ENCODE measurements around the gene TET2. TPM values are rescaled to one million over a fixed set of nuclear protein-coding genes. Genes with fewer than 3 reads are reported as not detected.
A peak's percentile ranks its signal among the peaks of the same experiment; 100 is the strongest.

TET2 gene
- polyA plus RNA-seq = 32.8 TPM

DNA sequence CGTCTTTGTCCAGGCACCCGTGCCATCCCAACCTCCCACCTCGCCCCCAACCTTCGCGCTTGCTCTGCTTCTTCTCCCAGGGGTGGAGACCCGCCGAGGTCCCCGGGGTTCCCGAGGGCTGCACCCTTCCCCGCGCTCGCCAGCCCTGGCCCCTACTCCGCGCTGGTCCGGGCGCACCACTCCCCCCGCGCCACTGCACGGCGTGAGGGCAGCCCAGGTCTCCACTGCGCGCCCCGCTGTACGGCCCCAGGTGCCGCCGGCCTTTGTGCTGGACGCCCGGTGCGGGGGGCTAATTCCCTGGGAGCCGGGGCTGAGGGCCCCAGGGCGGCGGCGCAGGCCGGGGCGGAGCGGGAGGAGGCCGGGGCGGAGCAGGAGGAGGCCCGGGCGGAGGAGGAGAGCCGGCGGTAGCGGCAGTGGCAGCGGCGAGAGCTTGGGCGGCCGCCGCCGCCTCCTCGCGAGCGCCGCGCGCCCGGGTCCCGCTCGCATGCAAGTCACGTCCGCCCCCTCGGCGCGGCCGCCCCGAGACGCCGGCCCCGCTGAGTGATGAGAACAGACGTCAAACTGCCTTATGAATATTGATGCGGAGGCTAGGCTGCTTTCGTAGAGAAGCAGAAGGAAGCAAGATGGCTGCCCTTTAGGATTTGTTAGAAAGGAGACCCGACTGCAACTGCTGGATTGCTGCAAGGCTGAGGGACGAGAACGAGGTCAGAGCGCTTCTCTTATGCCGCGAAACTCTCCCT lies at the start of gene TET2:
Gene TET2, plus strand, starts transcription at position 601 of the 740 bp plus-strand sequence. CDS start 87,067 bp downstream, outside the sequence.
- H3K27ac Mint-ChIP-seq = peak within 1 kb of the TSS; percentile 97 to 99 (median 98)
- peaks cover 26 to 39% (median 35%) of the 10 kb centered on the region in 3 donors for H3K4me1 Mint-ChIP-seq
- no peaks in the 10 kb centered on the region for H3K27me3 Mint-ChIP-seq

DNA sequence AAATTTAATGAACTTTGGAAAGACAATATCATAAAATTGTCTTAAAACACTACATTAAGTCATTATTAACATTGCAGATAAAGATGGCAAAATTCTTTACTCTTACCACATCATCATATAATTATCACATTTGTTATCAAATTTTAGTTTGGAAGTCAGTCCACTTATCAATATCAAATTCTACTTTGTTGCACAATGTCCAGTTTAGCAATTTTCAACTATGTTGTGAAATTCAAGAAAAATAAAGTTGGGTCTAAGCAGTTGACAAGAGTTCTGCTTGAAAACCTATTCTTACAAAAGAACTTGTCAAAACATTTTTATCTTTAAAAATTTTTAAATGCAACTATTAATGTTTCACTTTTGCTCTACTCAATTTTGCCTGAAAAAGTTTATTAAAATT lies 44.7 kb upstream of the TET2 start:
- Mint-ChIP-seq H3K27me3 (peaks cover 3% of the 10 kb centered on the region), H3K4me3 (no peak overlapping the region), H3K9me3 (peaks cover 7 to 13% (median 10%) of the 10 kb centered on the region in 3 donors), H3K4me1 (no peaks in the 10 kb centered on the region), H3K36me3 (peaks cover 5% of the 10 kb centered on the region), H3K27ac (no peak overlapping the region)

More for the DNA sequence above, at the start of gene TET2:
- no peaks in the 10 kb centered on the region for H3K36me3 Mint-ChIP-seq
- H3K9me3 Mint-ChIP-seq = no peaks in the 10 kb centered on the region
- peak within 1 kb of the TSS; percentile 98 to 100 (median 100) for H3K4me3 Mint-ChIP-seq

DNA sequence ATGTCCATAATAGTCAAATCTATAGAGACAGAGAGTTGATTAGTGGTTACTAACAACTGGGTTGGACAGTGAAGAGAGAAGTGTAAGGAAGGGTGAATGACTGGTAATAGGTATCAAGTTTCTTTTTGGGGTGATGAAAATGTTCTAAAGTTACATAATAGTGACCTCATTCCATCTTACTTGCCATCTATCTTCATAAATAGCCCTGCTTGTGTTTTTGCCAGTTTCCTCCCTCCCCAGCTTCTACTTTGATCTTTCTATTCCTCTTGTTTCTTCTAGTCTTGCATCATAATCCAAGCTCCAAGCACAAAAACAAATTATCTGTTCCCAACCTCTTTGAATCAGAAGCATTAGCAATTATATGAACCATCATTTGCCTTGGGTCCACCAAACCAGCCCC lies 40.2 kb upstream of the TET2 start:
- Mint-ChIP-seq H3K9me3 (peaks cover 0 to 4% (median 0%) of the 10 kb centered on the region in 3 donors), H3K4me3 (no peak overlapping the region), H3K36me3 (no peaks in the 10 kb centered on the region), H3K27ac (no peak overlapping the region), H3K4me1 (no peaks in the 10 kb centered on the region), H3K27me3 (peaks cover 3% of the 10 kb centered on the region)

DNA sequence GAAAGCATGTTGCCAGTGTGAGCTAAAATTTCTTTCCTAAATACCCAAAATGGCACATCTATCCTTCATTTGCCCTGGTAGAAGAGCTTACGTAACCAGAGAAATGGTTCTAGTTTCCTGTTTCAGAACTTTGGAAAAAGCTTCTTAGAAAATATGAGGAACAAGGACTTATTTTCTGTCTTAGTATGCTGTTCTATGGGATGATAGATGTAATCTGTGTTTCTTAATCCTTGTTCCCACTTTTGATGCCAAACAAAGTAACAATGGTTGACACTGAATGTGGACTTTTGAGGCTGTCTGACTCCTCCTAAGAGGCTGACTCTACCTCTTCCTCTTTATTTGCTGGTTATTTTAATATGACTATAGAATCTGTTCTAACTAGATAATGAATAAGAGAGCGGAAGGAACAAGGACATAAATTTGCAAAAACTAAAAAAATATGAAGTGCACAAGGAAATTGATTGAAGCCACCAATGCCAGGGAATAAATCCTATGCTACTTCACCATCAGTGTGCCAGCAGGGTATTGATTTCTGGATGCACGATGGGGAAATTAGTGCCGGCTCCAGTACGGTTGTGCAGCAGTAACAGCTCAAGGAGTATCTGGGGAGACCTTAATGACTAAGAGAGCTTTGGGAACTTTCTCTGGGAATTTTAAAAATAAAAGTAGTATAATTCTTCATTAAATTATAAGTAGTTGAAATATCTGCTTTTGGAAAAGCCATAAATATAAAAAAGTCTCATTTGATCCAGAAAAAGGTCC lies 39.4 kb upstream of the TET2 start:
- Mint-ChIP-seq H3K9me3 (peaks cover 0 to 4% (median 0%) of the 10 kb centered on the region in 3 donors), H3K4me1 (no peaks in the 10 kb centered on the region)

DNA sequence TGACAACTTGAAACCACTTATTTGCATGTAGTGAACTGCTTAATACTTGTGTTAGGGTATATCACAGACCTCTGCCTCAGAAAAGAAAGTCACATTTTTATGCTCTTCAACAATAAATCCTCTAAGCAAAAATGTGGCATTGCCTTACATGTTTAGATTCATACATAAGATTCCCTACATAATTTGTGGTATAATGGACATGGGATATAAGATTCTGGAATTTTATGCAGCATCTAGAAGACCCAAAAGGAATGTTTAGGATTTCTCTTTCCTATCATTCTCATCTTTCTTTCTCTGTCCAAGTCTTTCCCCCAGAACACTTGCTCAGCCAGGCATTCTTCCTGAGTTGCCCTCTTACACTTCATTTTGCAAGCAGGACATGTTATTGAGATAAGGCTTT lies 37.7 kb upstream of the TET2 start:
- peaks cover 0 to 4% (median 0%) of the 10 kb centered on the region in 3 donors for H3K9me3 Mint-ChIP-seq
- H3K4me3 Mint-ChIP-seq = no peak overlapping the region
- peaks cover 3% of the 10 kb centered on the region for H3K27me3 Mint-ChIP-seq
- peaks cover 3 to 6% (median 3%) of the 10 kb centered on the region in 3 donors for H3K4me1 Mint-ChIP-seq
- no peak overlapping the region for H3K27ac Mint-ChIP-seq
- H3K36me3 Mint-ChIP-seq = no peaks in the 10 kb centered on the region

More for the DNA sequence above, 39.4 kb upstream of the TET2 start:
- no peaks in the 10 kb centered on the region for H3K36me3 Mint-ChIP-seq
- H3K4me3 Mint-ChIP-seq = no peak overlapping the region
- no peak overlapping the region for H3K27ac Mint-ChIP-seq
- peaks cover 3% of the 10 kb centered on the region for H3K27me3 Mint-ChIP-seq

DNA sequence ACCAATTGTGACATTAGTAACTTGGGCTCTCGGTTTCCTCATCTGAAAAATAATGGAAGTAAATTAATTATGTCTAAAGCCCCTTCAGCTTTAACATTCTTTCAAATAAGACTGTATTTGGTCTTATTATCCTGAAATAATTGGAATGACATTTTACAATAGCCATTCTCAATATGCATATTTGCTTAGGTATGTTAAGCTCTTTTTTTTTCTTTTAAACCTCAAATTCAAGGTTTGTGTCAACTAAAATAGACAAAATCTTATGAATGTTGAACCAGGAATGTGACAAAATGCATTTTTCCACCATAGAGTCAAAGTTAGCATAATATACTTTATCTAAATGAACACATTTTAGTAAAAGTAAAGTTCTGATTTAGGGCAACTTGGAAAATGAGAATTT lies 34.4 kb upstream of the TET2 start:
- H3K4me3 Mint-ChIP-seq = no peak overlapping the region
- H3K9me3 Mint-ChIP-seq = no peaks in the 10 kb centered on the region
- no peaks in the 10 kb centered on the region for H3K27me3 Mint-ChIP-seq
- no peak overlapping the region for H3K27ac Mint-ChIP-seq
- peaks cover 3 to 6% (median 3%) of the 10 kb centered on the region in 3 donors for H3K4me1 Mint-ChIP-seq
- no peaks in the 10 kb centered on the region for H3K36me3 Mint-ChIP-seq

DNA sequence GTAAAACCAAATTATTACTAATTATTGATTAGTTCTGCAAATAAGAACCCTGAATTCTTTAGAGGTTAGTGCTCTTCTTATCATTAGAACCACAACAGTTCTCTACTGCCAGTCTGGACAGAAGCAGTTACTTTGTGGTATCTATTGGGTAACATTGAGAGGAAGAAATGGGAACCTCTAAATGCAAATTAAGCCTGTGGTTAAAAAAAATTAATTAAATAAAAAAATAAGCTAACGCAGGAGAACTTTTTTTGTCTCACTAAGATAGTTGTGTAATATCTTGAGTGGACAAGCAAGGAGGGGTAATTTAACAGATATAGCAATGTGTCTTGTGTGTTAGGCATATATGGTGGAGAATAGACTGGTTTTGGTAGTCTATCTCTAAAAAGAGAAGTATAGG lies 32.9 kb upstream of the TET2 start:
- Mint-ChIP-seq H3K27ac (no peak overlapping the region), H3K4me3 (no peak overlapping the region), H3K4me1 (peaks cover 3 to 6% (median 3%) of the 10 kb centered on the region in 3 donors), H3K9me3 (no peaks in the 10 kb centered on the region), H3K27me3 (no peaks in the 10 kb centered on the region), H3K36me3 (no peaks in the 10 kb centered on the region)

DNA sequence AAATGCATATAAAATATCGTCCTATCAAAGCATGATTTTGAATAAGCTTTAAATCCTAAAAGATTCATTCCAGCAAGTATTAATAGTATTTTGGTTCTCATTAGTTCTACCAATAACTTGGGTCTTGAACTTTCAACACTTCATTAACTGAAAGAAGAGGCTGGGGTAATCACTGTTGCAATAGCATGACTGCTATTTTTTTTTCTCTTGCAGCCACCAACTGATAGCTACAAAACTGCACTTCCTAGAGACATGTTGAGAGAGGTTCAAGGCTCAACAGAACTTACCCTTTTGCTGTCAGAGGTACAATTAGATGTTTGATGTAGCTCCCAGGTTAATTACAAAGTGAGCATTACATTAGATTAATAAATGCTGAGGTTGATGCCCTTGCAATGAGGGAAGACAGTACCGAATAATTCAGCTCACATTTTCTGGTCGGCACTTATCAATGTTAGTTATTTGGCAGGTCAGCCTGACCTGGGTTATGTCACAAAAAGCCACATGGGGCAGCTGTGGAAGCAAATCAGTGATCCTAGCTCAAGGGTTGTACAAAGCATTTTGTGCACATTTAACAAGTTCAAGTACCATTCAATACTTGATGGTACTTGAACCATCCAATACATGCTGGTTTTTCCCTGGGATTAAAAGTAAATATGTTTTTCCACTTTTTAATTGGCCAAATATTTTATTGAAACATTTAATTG lies 29.9 kb upstream of the TET2 start:
- Mint-ChIP-seq H3K27me3 (peaks cover 2% of the 10 kb centered on the region), H3K9me3 (no peaks in the 10 kb centered on the region), H3K36me3 (no peaks in the 10 kb centered on the region), H3K4me3 (no peak overlapping the region), H3K27ac (no peak overlapping the region), H3K4me1 (peaks cover 3 to 7% (median 6%) of the 10 kb centered on the region in 3 donors)

DNA sequence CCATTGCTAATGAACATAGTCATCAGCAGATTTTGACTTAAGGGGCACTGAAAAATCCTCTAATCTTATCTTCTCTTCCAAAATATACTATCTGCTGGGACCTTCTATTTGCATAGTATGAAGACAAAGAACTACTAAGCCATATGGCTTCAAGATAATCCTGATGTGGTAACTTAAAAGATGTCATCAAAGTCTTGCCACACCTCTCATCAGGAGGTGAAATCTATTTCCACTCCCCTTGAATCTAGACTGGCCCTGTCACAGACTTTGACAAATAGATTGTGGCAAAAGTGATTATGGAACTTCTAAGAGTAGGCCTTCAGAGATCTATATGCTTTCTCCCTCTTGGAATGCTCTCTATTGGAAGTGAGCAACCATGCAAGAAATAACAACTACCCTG lies 27.3 kb upstream of the TET2 start:
- no peaks in the 10 kb centered on the region for H3K9me3 Mint-ChIP-seq
- peaks cover 2% of the 10 kb centered on the region for H3K27me3 Mint-ChIP-seq
- no peak overlapping the region for H3K4me3 Mint-ChIP-seq
- no peaks in the 10 kb centered on the region for H3K36me3 Mint-ChIP-seq
- H3K4me1 Mint-ChIP-seq = peaks cover 0 to 4% (median 0%) of the 10 kb centered on the region in 3 donors
- peak overlapping the region in 1 of 3 donors; percentile 12 for H3K27ac Mint-ChIP-seq

DNA sequence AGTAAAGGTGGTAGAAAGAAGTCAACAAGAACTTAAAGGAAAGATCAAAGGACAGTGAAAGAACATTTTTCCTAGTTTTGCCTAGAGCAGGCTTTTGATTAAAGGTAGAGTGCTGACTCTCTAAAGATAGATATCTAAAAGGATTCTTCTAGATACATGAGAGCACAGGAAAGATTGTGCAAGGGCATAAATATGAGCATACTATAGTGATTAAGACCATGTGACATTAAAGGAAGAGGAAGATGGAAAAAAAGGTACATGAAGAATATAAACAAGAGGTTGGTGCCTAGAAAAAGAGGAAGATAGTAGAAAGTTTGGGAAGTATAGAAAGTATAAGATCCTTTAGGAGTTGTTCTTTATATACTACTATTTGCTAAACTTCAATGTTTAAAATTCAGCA lies 26.1 kb upstream of the TET2 start:
- Mint-ChIP-seq H3K27me3 (peaks cover 2% of the 10 kb centered on the region), H3K36me3 (no peaks in the 10 kb centered on the region), H3K4me3 (no peak overlapping the region), H3K27ac (no peak overlapping the region), H3K9me3 (no peaks in the 10 kb centered on the region), H3K4me1 (peaks cover 0 to 4% (median 0%) of the 10 kb centered on the region in 3 donors)

DNA sequence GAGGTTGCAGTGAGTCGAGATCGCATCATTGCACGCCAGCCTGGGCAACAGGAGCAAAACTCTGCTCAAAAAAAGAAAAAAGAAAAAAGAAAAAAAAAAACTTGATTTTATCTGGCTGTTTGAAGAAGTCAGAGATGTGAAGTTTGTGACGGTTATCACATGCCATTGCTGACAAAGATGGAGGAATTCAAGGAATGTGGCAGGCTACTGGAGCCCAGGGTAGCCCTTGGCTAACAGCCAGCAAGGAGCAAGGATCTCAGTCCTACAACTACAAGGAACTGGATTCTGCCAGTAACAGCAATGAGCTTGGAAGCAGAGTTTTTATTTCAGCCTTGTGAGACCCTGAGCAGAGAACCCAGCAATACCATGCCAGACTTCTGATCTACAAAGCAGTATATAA lies 24.3 kb upstream of the TET2 start:
- H3K4me3 Mint-ChIP-seq = no peak overlapping the region

DNA sequence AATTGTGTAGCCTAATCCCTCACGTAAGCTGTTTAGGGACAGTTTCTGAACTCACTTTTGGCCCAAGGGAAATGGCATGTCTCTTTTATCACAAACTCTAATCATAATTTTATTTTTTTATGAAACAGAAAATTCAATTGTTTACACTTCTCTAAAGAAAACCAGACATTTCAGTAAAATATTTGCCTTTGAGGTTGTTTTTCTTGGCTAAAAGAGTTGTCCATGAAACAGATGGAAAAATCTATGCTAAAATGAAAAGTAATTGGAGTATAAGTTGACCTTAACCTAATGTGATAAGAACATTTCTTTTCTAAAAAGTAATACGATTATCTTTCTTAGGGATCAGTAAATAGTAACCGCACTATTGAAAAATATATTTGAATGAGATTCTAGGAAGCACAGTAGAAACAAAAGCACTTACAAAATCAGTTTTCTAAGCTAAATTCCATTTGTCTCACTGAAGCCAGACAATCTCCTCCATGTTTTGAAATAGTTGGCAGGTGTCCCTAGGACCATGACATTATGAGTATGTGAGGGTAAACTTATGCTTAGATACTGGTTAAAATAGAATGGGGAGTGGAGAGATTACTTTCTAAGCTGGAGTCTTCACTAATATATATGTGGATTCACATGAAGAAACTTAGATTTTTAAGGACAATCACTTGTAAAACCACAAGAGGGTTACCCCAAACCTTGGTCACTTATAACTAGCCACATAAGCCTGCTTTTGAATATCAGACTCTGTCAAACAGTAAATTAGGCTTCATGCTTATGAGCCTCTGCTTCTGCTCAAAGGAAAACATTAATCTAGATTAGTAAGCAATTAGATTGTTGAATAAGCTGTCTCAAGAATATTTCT lies 20.1 kb upstream of the TET2 start:
- H3K36me3 Mint-ChIP-seq = no peaks in the 10 kb centered on the region
- peaks cover 2% of the 10 kb centered on the region for H3K27me3 Mint-ChIP-seq
- H3K4me3 Mint-ChIP-seq = no peak overlapping the region
- H3K27ac Mint-ChIP-seq = no peak overlapping the region
- H3K9me3 Mint-ChIP-seq = no peaks in the 10 kb centered on the region
- no peaks in the 10 kb centered on the region for H3K4me1 Mint-ChIP-seq

More for the DNA sequence above, 24.3 kb upstream of the TET2 start:
- Mint-ChIP-seq H3K9me3 (no peaks in the 10 kb centered on the region), H3K27me3 (peaks cover 3% of the 10 kb centered on the region), H3K27ac (no peak overlapping the region), H3K4me1 (peaks cover 0 to 4% (median 0%) of the 10 kb centered on the region in 3 donors), H3K36me3 (no peaks in the 10 kb centered on the region)

DNA sequence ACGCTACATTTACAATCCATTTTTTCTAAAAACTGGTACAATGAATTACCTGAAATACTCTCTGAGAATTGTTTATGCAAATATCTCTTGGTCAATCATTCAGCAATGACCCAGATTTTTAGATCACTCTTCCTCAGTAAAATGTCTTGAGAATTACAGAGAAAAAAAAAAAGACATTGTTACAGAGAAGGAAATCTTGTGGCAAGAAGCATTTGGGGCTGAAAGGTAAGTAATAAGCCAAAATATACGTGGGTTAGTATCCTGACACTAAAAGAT lies 19.6 kb upstream of the TET2 start:
- H3K27ac Mint-ChIP-seq = no peak overlapping the region
- H3K9me3 Mint-ChIP-seq = no peaks in the 10 kb centered on the region

DNA sequence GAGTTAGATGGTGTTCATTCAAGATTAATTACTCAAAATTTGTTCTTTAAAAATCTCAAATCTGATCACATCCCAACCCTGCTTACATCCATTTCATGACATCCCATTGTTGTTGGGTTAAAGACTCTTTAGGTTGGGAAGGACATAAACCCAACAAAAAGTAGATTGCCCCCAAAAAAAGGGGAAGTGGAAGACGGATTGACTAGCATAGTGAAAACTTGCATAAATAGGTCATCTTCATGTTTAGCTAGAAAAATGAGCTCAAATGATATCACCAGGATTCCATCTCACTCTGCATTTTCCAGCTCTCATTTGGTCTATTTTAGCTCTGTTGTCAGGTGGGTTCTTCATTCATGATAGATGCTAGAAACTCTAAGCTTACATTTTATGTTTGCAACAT lies 18.5 kb upstream of the TET2 start:
- Mint-ChIP-seq H3K27ac (no peak overlapping the region), H3K27me3 (peaks cover 2% of the 10 kb centered on the region), H3K4me1 (no peaks in the 10 kb centered on the region), H3K9me3 (no peaks in the 10 kb centered on the region), H3K4me3 (no peak overlapping the region), H3K36me3 (no peaks in the 10 kb centered on the region)

More for the DNA sequence above, 19.6 kb upstream of the TET2 start:
- no peaks in the 10 kb centered on the region for H3K36me3 Mint-ChIP-seq
- H3K4me1 Mint-ChIP-seq = no peaks in the 10 kb centered on the region
- no peak overlapping the region for H3K4me3 Mint-ChIP-seq
- H3K27me3 Mint-ChIP-seq = peaks cover 2% of the 10 kb centered on the region
